ENCODE measurements around the gene CCK. TPM values are rescaled to one million over a fixed set of nuclear protein-coding genes. Genes with fewer than 3 reads are reported as not detected.

CCK gene
- total and polyA plus RNA-seq, 4 donors = 5.1 to 32.0 (median 24.6) TPM

DNA sequence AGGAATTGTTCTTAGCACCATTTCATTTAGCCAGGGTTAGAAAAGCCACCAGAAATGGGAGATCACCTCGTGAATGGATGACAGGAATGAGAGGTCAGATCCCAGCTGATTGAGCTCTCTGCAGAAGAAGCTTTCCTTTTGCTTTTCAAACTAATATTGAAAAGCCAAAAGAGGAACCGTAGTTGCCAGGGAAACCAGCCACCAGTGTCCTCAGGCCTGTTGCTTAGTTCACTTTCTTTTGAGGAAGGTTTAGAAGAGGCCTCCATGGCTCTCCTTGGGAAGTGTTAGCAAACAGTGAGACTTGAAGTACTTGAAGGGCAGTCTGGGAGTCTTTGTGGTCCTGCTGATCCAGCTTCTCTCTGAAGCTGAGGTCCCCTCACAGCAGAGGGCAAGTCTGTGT, 7.4 kb upstream of the CCK start:
- Histone ChIP-seq H3K36me3 (ENCODE audit: control insufficient read depth, insufficient read depth, low read length) (no peaks in the 10 kb centered on the region), H3K27ac (ENCODE audit: low read depth, low read length) (no peak overlapping the region), H3K27me3 (ENCODE audit: control insufficient read depth, insufficient read depth, low read length) (peaks cover 3% of the 10 kb centered on the region), H3K4me3 (ENCODE audit: low read depth, low read length) (no peak overlapping the region), H3K9me3 (ENCODE audit: control insufficient read depth, insufficient read depth, low read length) (no peaks in the 10 kb centered on the region), H3K4me1 (ENCODE audit: control insufficient read depth, insufficient read depth, low read length) (no peaks in the 10 kb centered on the region)
- peak in 1 of 6 donors; percentile 21 for DNase-seq (ENCODE audit: low read depth in 4 of 6, low spot score in 6 of 6)
- 14% methylated on average over 1 of the region's 2 CpGs for WGBS (ENCODE audit: insufficient coverage)

- H3K4me3 ChIP-seq (ENCODE audit: low read depth, low read length) = no peak overlapping the region
- no peak overlapping the region for H3K27ac ChIP-seq (ENCODE audit: low read depth, low read length)
- no peaks in the 10 kb centered on the region for H3K9me3 ChIP-seq (ENCODE audit: control insufficient read depth, insufficient read depth, low read length)
- no peaks in the 10 kb centered on the region for H3K4me1 ChIP-seq (ENCODE audit: control insufficient read depth, insufficient read depth, low read length)
- DNase-seq (ENCODE audit: low read depth in 4 of 6, low spot score in 6 of 6) = no peak
- no peaks in the 10 kb centered on the region for H3K36me3 ChIP-seq (ENCODE audit: control insufficient read depth, insufficient read depth, low read length)
- H3K27me3 ChIP-seq (ENCODE audit: control insufficient read depth, insufficient read depth, low read length) = peaks cover 14% of the 10 kb centered on the region
Observed at GRCh38 chr3:42271786-42272185, 5.8 kb upstream of the CCK start.

DNA sequence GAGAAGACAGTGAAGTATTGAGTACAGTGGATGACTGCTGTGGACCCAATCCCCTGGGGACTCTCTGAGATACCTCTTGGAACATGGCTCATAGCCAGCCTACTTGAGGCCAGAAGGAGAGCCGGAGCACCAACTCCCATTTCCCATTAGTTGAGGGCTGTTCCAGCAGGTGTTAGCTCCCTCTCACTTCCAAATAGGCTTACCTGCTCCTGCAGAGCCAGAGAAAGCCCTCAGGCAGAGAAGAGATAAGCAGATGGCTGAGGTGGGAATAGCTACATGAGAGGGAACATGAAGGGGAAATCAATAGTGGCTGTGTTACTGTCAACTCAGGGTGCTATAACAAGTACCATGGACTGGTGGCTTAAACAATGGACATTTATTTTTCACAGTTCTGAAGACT, 4.6 kb upstream of the CCK start:
- no CpG with 5 or more reads among the region's 1 CpG for WGBS (ENCODE audit: insufficient coverage)
- Histone ChIP-seq H3K4me3 (ENCODE audit: low read depth, low read length) (no peak overlapping the region), H3K27me3 (ENCODE audit: control insufficient read depth, insufficient read depth, low read length) (peaks cover 20% of the 10 kb centered on the region), H3K36me3 (ENCODE audit: control insufficient read depth, insufficient read depth, low read length) (no peaks in the 10 kb centered on the region), H3K27ac (ENCODE audit: low read depth, low read length) (no peak overlapping the region), H3K4me1 (ENCODE audit: control insufficient read depth, insufficient read depth, low read length) (peaks cover 3% of the 10 kb centered on the region), H3K9me3 (ENCODE audit: control insufficient read depth, insufficient read depth, low read length) (no peaks in the 10 kb centered on the region)
- no peak for DNase-seq (ENCODE audit: low read depth in 4 of 6, low spot score in 6 of 6)

- H3K27me3 ChIP-seq (ENCODE audit: control insufficient read depth, insufficient read depth, low read length) = peaks cover 29% of the 10 kb centered on the region
Observed at GRCh38 chr3:42269647-42270046, 3.7 kb upstream of the CCK start.

DNA sequence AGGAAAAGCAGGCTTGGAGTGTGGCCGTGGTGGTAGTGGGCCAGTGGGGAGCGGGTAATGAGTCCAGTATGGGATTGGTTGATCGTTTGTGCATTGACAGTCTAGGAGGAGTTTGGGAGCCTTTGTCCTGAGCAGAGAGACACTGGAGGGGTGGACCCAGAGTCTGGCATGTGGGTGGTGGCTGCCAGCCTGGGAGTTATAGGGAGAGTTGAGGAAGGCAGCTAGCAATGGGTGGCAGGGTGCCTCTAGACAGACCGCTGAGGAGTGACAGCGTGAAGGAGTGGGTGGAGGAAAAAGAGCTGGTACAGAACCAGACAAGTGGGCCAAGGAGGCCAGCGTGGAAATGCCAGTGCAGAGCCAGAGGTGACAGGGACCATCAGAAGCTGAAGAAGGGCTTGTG, 1.9 kb upstream of the CCK start:
- no peaks in the 10 kb centered on the region for H3K36me3 ChIP-seq (ENCODE audit: control insufficient read depth, insufficient read depth, low read length)
- WGBS (ENCODE audit: insufficient coverage) = 88% methylated on average over 6 of the region's 6 CpGs
- H3K4me1 ChIP-seq (ENCODE audit: control insufficient read depth, insufficient read depth, low read length) = peaks cover 22% of the 10 kb centered on the region
- H3K9me3 ChIP-seq (ENCODE audit: control insufficient read depth, insufficient read depth, low read length) = no peaks in the 10 kb centered on the region
- peaks cover 46% of the 10 kb centered on the region for H3K27me3 ChIP-seq (ENCODE audit: control insufficient read depth, insufficient read depth, low read length)
- no peak overlapping the region for H3K27ac ChIP-seq (ENCODE audit: low read depth, low read length)
- DNase-seq (ENCODE audit: low read depth in 4 of 6, low spot score in 6 of 6) = no peak
- H3K4me3 ChIP-seq (ENCODE audit: low read depth, low read length) = no peak overlapping the region

More at GRCh38 chr3:42269647-42270046, 3.7 kb upstream of the CCK start:
- Histone ChIP-seq H3K36me3 (ENCODE audit: control insufficient read depth, insufficient read depth, low read length) (no peaks in the 10 kb centered on the region), H3K4me3 (ENCODE audit: low read depth, low read length) (no peak overlapping the region), H3K9me3 (ENCODE audit: control insufficient read depth, insufficient read depth, low read length) (no peaks in the 10 kb centered on the region), H3K27ac (ENCODE audit: low read depth, low read length) (no peak overlapping the region), H3K4me1 (ENCODE audit: control insufficient read depth, insufficient read depth, low read length) (peaks cover 12% of the 10 kb centered on the region)
- WGBS (ENCODE audit: insufficient coverage) = 93% methylated on average over 2 of the region's 7 CpGs
- DNase-seq (ENCODE audit: low read depth in 4 of 6, low spot score in 6 of 6) = no peak

DNA sequence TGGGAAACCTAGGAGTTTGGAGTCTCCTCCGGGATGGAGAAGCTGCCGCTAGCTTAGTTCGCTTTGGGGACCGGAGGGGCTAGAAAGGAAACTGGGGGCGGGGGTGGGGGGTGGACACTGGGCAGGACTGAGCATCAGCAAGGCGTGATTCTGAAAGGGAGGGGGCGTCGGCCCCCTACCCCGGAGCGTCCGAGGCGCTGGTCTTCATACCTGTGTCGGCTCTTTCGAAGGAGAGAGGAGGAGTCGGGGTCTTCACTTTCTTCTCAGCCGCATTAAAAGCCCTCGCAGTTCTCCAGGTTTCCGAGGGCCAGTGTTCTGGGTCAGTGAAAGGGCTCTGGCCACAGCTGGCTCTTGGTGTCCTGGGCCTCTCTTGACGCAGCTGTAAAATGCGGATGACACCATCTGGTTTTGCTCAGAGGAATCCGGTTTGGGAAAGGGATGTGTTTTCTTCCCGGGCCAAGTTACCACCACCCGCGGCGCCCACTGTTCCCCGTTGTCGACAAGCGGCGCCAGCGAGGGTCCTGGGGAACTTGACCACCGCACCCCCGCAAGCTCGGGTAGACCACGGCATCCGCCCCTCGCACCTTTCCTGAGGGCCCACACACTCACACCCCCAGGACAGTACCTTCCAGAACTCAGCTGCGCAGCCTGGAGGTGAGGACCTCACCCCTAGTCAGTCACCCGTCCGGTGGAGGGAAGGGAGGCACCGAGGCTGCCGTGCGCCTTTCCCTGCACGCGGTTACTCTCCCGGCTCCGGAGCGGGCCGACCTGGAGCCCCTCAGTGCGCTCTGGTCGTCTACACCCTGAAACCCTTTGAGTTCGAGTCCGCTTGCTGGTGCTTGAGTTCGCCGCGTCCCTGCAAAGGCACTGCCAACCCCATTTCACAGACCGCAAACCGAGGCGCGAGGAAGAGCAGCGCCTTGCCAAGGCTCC, 660 bp downstream of the CCK start:
- WGBS (ENCODE audit: insufficient coverage) = 7% methylated on average over 58 of the region's 60 CpGs
- Histone ChIP-seq H3K27ac (ENCODE audit: low read depth, low read length) (no peak overlapping the region), H3K27me3 (ENCODE audit: control insufficient read depth, insufficient read depth, low read length) (peaks cover 60% of the 10 kb centered on the region), H3K4me1 (ENCODE audit: control insufficient read depth, insufficient read depth, low read length) (peaks cover 22% of the 10 kb centered on the region), H3K9me3 (ENCODE audit: control insufficient read depth, insufficient read depth, low read length) (no peaks in the 10 kb centered on the region), H3K4me3 (ENCODE audit: low read depth, low read length) (no peak overlapping the region), H3K36me3 (ENCODE audit: control insufficient read depth, insufficient read depth, low read length) (no peaks in the 10 kb centered on the region)
- DNase-seq (ENCODE audit: low read depth in 4 of 6, low spot score in 6 of 6) = peak in 1 of 6 donors; percentile 13

DNA sequence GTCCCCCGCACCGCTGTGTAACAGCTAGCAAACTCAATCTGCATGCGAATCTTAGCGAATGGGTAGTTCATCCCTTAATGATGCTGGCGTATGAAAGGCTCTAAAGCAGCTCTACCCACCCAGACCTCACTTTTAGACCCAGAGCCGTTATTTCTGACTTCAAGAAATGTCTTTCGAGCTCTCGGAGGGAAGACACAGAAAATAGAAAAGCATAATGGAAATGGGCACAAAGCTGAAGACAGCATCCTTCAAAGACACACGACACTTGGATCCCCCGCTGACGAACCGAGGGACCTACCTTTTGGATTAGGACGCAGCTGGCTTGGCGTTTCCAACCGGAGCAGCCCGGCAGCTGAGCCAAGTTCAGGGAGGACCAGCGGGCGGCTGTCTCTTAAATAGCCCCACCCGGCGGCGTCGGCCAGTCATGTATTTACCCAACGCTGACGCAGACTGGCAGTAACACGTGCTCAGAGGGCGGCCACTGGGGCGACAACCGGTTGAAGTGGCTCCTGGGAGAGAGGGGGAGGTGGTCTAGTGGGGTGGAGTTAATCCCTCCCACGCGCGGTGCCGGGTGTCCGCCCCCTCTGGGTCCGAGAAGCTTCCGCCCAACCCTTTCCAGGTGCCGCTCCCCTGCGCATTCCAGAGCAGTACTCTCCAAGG, 1.5 kb downstream of the CCK start:
- 5% methylated on average over 34 of the region's 37 CpGs for WGBS (ENCODE audit: insufficient coverage)
- peaks cover 22% of the 10 kb centered on the region for H3K4me1 ChIP-seq (ENCODE audit: control insufficient read depth, insufficient read depth, low read length)
- no peaks in the 10 kb centered on the region for H3K9me3 ChIP-seq (ENCODE audit: control insufficient read depth, insufficient read depth, low read length)
- H3K36me3 ChIP-seq (ENCODE audit: control insufficient read depth, insufficient read depth, low read length) = no peaks in the 10 kb centered on the region
- peaks cover 58% of the 10 kb centered on the region for H3K27me3 ChIP-seq (ENCODE audit: control insufficient read depth, insufficient read depth, low read length)
- H3K27ac ChIP-seq (ENCODE audit: low read depth, low read length) = no peak overlapping the region
- DNase-seq (ENCODE audit: low read depth in 4 of 6, low spot score in 6 of 6) = peak in 2 of 6 donors; percentile 45 to 64
- H3K4me3 ChIP-seq (ENCODE audit: low read depth, low read length) = no peak overlapping the region

DNA sequence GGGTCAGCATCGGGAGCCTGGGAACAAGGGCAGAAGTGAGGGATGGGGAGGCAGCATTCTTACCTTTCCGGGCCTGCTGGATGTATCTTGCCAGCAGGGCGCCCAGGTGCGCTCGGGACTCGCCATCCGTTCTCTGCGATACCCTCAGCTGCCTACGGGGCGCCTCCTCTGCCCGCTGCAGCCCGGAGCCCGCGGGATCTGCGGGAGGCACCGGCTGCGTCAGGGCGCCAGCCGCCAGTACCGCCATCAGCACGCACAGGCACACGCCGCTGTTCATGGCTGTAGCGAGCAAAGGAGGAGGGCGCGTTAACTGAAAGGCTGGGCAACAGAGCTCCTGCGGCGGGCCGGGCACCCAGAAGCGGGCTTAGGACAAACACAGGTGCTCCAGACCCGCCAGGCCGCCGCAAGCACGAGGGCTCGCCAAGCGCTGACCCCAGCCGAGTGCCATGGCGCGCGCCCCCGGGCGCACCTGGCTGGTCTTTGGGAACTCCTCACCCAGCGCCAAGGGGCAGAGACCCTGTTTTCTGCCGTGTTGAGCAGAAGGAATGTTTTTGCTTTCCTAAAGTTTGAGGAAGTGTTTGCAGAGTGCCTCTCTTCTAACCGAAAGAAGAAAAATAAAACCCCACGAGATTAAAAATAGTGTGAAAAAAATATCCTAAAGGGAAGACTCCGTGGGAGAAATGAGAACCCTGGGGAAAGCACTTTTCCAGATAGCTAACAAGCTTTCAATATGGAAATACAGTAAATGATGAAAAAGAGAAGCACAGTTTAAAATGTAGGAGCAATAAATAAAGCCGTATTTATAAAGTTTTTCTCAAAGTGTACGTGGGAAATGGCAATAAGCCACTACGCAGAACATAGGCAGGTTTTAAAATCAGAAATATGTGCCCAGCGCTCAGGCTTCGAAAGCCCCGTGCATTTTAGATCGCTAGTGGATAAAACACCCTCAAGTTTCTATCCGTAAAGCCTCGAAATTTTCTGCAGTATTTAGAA, 2.3 kb downstream of the CCK start:
- H3K27ac ChIP-seq (ENCODE audit: low read depth, low read length) = no peak overlapping the region
- no peak overlapping the region for H3K4me3 ChIP-seq (ENCODE audit: low read depth, low read length)
- no peaks in the 10 kb centered on the region for H3K9me3 ChIP-seq (ENCODE audit: control insufficient read depth, insufficient read depth, low read length)
- H3K27me3 ChIP-seq (ENCODE audit: control insufficient read depth, insufficient read depth, low read length) = peaks cover 58% of the 10 kb centered on the region
- DNase-seq (ENCODE audit: low read depth in 4 of 6, low spot score in 6 of 6) = peak in 1 of 6 donors; percentile 62
- WGBS (ENCODE audit: insufficient coverage) = under 1% methylated on average over 42 of the region's 56 CpGs
- H3K4me1 ChIP-seq (ENCODE audit: control insufficient read depth, insufficient read depth, low read length) = peaks cover 22% of the 10 kb centered on the region
- no peaks in the 10 kb centered on the region for H3K36me3 ChIP-seq (ENCODE audit: control insufficient read depth, insufficient read depth, low read length)

DNA sequence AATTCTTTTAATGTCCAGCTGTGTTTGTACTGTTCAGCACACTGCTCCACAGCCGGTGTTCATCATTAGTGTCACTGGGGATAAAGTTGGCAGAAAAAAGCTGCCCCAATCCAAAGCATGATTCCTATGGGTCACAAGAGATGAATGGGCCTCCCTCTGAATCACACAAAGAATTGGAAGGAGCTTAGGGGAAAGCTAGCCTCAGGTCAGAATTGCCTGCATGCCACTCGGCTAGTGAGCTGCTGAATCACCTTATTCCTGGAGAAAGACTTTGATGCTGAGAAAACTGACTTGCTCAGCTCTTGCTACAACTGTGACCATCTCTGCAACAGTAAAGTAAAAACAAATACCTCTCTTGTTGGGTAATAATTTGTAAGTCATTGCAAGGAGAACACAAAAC, 3.5 kb downstream of the CCK start:
- peaks cover 22% of the 10 kb centered on the region for H3K4me1 ChIP-seq (ENCODE audit: control insufficient read depth, insufficient read depth, low read length)
- 31% methylated on average over 2 of the region's 2 CpGs for WGBS (ENCODE audit: insufficient coverage)
- H3K4me3 ChIP-seq (ENCODE audit: low read depth, low read length) = no peak overlapping the region
- peak in 1 of 6 donors; percentile 10 for DNase-seq (ENCODE audit: low read depth in 4 of 6, low spot score in 6 of 6)
- no peak overlapping the region for H3K27ac ChIP-seq (ENCODE audit: low read depth, low read length)
- no peaks in the 10 kb centered on the region for H3K36me3 ChIP-seq (ENCODE audit: control insufficient read depth, insufficient read depth, low read length)
- no peaks in the 10 kb centered on the region for H3K9me3 ChIP-seq (ENCODE audit: control insufficient read depth, insufficient read depth, low read length)
- H3K27me3 ChIP-seq (ENCODE audit: control insufficient read depth, insufficient read depth, low read length) = peaks cover 53% of the 10 kb centered on the region

Measured in spinal cord (tissue), 10 donors.